ENCODE data around the gene NFIA.
A peak's percentile ranks its signal among the peaks of the same experiment; 100 is the strongest.

NFIA gene

DNA sequence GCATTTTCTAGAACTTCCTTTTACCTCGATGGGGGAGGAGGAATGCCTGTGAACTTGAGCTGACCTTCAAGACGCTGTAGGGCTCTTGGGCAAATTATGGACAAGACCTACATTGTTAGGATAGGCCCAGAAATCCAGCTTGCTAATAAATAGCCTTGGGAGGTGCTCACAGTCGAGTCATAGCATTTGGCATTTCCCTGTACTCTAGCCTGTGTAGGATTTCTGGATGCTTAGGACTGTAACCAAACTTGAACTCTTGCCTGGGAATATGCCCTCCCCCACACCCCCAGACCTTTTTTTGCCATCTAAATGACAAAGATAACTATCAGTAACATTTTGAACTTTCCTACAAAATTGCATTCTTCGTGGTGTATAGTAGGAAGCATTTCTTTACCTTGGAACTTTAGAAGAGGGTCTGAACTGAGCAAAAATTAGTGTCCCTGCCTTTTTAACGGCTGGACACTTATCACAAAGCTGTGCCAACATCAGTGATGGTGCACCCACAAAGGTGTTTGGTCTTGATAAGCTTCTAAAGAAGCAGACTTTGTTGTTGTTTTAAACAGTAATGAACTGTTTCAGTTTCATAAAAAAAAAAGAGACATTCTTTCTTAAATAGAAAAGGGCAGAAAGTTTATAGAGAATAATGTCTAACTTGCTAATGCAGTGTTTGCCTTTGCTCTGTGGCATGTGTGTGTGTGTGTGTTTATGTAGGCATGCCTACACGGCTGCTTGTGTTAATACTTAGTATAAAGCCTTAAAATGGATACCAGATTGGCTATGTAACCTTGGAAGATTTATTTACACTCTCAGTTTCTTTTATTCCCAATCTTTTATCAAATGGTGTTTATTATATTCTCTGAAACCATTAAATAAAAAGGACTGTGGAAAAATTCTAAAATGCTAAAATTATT is 88.2 kb downstream of the NFIA start:
- TF ChIP-seq, protein P1, sequence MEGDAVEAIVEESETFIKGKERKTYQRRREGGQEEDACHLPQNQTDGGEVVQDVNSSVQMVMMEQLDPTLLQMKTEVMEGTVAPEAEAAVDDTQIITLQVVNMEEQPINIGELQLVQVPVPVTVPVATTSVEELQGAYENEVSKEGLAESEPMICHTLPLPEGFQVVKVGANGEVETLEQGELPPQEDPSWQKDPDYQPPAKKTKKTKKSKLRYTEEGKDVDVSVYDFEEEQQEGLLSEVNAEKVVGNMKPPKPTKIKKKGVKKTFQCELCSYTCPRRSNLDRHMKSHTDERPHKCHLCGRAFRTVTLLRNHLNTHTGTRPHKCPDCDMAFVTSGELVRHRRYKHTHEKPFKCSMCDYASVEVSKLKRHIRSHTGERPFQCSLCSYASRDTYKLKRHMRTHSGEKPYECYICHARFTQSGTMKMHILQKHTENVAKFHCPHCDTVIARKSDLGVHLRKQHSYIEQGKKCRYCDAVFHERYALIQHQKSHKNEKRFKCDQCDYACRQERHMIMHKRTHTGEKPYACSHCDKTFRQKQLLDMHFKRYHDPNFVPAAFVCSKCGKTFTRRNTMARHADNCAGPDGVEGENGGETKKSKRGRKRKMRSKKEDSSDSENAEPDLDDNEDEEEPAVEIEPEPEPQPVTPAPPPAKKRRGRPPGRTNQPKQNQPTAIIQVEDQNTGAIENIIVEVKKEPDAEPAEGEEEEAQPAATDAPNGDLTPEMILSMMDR (IDR thresholded peaks at IDR 0.05; ENCODE audit: low read depth, low read length) = no peak
- H3K4me3 ChIP-seq (replicated peaks in 1 of 2; ENCODE audit: low read depth in 2 of 2, low read length in 2 of 2) = no peak overlapping the region
- peak; percentile 57 to 59 for DNase-seq (ENCODE audit: low read depth in 2 of 2)

DNA sequence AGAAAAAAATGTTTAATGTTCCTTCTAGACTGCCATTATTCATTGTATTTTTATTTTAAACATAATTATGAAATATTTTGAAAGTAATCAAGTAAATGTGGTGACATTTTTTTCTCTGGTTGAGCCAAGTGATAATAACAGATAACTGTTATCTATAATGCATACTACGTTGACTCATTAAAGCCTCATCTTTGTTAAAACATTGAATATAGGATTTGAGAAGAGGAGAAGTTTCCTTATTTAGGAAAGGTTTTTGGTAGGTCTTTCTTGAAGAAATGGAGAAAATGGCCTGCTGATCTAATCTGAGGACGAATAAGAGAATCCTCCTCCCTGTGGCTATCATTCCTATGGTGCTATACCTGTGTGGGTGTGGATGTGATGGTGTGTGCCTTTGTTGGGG is 89.0 kb downstream of the NFIA start:
- no peak overlapping the region for H3K4me3 ChIP-seq (replicated peaks in 1 of 2; ENCODE audit: low read depth in 2 of 2, low read length in 2 of 2)
- DNase-seq (ENCODE audit: low read depth in 2 of 2) = no peak
- TF ChIP-seq, protein P1 (IDR thresholded peaks at IDR 0.05; ENCODE audit: low read depth, low read length) = no peak

DNA sequence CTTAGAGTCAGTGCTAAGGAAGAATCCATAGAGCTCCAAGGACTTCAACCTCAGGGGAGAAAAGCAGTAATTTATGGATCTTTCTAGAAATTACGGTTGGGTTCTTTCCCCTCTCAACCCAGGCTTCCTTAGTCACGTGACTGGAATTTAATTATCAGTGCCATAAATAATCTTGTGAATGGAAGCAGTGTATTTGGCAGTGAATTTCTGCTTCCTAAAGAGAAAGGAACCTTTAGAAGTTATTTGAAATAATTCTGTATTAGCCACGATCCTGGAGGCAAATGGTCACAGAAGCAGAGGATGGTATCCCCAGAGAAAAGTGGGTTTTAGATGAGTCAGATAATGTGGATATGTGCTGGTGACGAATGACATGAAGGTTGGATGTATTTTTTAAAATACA is 89.6 kb downstream of the NFIA start:
- TF ChIP-seq, protein P1 (IDR thresholded peaks at IDR 0.05; ENCODE audit: low read depth, low read length) = no peak
- H3K4me3 ChIP-seq (replicated peaks in 1 of 2; ENCODE audit: low read depth in 2 of 2, low read length in 2 of 2) = no peak overlapping the region
- peak in 1 of 2 donors; percentile 62 for DNase-seq (ENCODE audit: low read depth in 2 of 2)

DNA sequence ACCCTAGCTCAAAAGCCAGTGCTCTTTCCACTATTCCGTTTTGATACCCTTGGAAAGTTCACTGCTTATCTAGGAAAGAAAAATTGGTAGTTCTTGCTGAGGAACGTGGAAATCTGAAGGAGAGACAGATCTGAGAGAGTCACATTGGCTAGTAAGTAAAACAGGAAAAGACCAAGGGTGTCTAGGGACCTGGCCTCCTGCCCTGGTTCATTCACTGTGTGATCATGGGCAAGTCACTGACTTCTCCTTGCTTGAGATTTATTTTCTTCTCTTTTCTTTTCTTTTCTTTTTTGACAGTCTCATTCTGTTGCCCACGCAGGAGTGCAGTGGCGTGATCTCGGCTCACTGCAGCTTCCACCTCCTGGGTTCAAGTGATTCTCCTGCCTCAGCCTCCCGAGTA is 90.8 kb downstream of the NFIA start:
- TF ChIP-seq, protein P1 (IDR thresholded peaks at IDR 0.05; ENCODE audit: low read depth, low read length) = no peak
- DNase-seq (ENCODE audit: low read depth in 2 of 2) = peak in 1 of 2 donors; percentile 40
- H3K4me3 ChIP-seq (replicated peaks in 1 of 2; ENCODE audit: low read depth in 2 of 2, low read length in 2 of 2) = no peak overlapping the region

DNA sequence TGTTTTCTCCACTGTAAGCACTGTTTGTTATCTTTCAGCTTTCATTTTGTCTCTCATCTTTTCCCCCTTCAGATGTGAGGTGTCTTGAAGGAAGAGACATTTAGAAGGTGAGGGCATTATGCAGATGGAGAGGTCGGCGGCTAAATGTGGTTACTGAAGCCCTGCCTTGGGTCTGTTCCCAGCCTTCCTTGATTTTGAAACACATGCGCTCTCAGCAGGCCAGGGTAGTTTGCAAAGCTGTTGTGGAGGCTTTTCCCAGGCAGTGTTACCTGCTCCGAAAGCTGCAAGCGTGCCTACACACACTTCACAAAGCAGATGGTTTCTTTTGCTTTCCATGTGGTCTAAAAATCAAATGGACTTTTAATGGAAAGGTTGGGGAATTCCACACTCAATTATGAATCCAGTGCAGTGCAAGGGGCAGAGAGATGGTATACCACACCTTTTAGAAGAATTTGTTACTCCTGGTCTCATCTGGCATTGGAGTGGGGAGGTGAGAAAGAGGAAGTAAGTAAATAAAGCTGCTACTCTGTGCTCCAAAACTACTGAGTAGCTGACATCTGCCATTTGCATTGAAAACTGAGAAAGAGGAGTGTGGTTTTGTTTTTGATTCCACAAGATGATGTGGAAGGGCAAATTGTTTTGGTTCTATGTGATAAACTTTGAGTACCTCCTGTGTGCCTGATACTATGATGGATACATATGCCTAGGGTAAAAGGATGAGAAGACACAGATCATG is 91.9 kb downstream of the NFIA start:
- no peak overlapping the region for H3K4me3 ChIP-seq (replicated peaks in 1 of 2; ENCODE audit: low read depth in 2 of 2, low read length in 2 of 2)
- DNase-seq (ENCODE audit: low read depth in 2 of 2) = no peak
- TF ChIP-seq, protein P1 (IDR thresholded peaks at IDR 0.05; ENCODE audit: low read depth, low read length) = no peak

DNA sequence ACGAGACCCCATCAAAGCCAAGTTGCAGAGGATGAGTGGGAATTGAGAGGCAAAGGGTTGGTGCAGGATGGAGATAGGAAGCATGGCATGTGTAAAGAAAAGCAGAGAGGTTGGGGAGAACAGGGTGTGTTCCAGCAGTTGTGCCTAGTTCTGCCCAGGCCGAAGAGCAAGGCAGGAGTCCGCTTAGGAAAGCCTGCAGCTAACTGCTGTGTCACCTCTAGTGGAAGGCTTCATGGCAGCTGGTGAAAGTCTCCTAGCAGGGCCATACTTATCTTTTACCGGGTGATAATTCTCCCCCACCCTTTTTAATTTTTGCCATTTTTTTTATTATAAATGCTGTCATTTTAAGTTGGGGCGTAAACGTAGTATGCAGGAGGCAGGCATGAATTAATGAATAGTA is 93.6 kb downstream of the NFIA start:
- no peak overlapping the region for H3K4me3 ChIP-seq (replicated peaks in 1 of 2; ENCODE audit: low read depth in 2 of 2, low read length in 2 of 2)
- TF ChIP-seq, protein P1 (IDR thresholded peaks at IDR 0.05; ENCODE audit: low read depth, low read length) = no peak
- no peak for DNase-seq (ENCODE audit: low read depth in 2 of 2)
